Motor neuron (in vitro differentiated cells): ENCODE measurements around the gene GRAMD4. TPM values are rescaled to one million over a fixed set of nuclear protein-coding genes. Genes with fewer than 3 reads are reported as not detected.
A peak's percentile ranks its signal among the peaks of the same experiment; 100 is the strongest.

Experiments
- ATAC-seq, 8 experiments: fragments of 200-7000 bp; cut with Tn5 transposase; replicated peaks in 6 of 8; 2 replicates each; pipeline ENCODE4 v1.8.0; 2021; ENCODE audit warnings: mild to moderate bottlenecking in 8 of 8, moderate library complexity in 8 of 8
- H3K27ac ChIP-seq, 2 donors: fragments of 250-450 bp; sonication (Bioruptor Pico); 2 replicates each; pipeline ENCODE4 v1.9.0; 2021; ENCODE audit warnings: antibody characterized with exemption in 2 of 2, mild to moderate bottlenecking in 2 of 2, moderate library complexity in 1 of 2
- H3K4me1 ChIP-seq, 2 donors: fragments of 250-450 bp; sonication (Bioruptor Pico); replicated peaks in 1 of 2; 2 replicates each; pipeline ENCODE4 v1.6.1; 2021; ENCODE audit warnings: antibody characterized with exemption in 2 of 2, mild to moderate bottlenecking in 2 of 2, moderate library complexity in 1 of 2
- H3K4me3 ChIP-seq, 5 donors: fragments of 250-450 bp; sonication (Bioruptor Pico); 2 replicates each; pipeline ENCODE4 v1.9.0; 2021; ENCODE audit warnings: antibody characterized with exemption in 5 of 5, mild to moderate bottlenecking in 5 of 5, moderate library complexity in 4 of 5
- WGBS, 10 experiments: fragments of 450-650 bp; shearing (Covaris generic); methylation state at CpG; one replicate each; pipeline ENCODE4 v1.0.0; 2022; 5-methylcytosine and 5-hydroxymethylcytosine counted together
- in situ Hi-C, 9 experiments: fragments of 400-800 bp; cut with MboI; loops; one replicate each; pipeline ENCODE4 v1.15.0; 2021; ENCODE audit warnings: low sequenced_read_pairs in 9 of 9, low pct_unique_long_range_greater_than_20kb in 2 of 9; ENCODE audit not compliant: unreplicated experiment in 9 of 9
- total RNA-seq, 8 experiments: library from RNA; unstranded; fragments of 300-600 nt; gene quantifications; 2 replicates each; pipeline versions ENCODE4 v1.2.3 to v1.2.4, GENCODE V29; 2022

GRAMD4 gene
- total RNA-seq, 8 experiments from 2014 or later, result 4.3 to 28.8 (median 20.2) TPM

DNA sequence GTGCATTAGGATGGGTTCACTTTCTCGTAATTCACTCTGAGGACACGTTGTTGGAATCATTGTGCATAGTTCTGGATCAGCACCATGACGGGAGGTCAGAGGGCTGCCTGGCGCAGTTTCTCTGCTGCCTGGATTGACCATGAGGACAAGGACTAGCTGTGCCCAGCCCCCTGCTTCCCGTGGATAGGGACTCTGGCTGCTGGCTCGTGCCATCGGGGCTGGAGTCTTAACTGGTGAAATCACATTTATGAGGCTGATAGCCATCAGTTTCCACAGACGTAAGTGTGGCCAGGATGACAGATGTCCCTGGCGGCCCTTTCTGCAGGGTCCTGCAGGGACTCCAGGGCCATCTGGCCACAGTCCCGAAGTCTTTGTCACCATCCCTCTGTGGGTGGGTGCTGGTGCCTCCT is 24.1 kb upstream of the GRAMD4 start:
- peaks cover 1 to 7% of the 10 kb centered on the region in 2 donors for H3K4me1 ChIP-seq
- H3K27ac ChIP-seq, result no peak overlapping the region
- WGBS, 10 experiments, result 79% methylated on average over 9 of the region's 10 CpGs; no CpG with 5 or more reads in 9 of the 10 experiments
- in situ Hi-C loops, result no loop called here
- no peak overlapping the region for H3K4me3 ChIP-seq
- peak in 5 of 8 experiments; percentile 15 to 56 (median 32) for ATAC-seq

DNA sequence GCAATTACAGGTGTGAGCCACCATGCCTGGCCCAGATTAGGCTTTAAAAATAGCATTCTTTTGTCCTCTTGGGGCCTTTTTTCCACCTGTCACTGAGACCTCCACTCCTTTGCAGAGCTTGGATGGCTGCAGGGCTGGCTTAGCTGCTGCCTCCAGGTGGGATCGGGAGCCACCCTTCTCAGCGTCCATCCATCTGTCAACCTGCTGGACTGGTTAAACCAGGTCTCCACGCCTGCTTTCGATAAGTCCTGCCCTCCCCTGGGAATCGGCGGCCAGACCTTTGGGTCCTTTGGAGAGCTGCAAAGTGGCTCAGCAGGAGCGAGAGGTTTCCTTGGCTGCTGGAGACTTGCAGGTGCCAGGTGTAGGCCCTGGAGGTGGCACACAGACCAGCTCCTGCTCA is 23.4 kb upstream of the GRAMD4 start:
- Histone ChIP-seq H3K4me3 (no peak overlapping the region), H3K27ac (no peak overlapping the region), H3K4me1 (peaks cover 2 to 10% of the 10 kb centered on the region in 2 donors)
- ATAC-seq, result no peak
- WGBS, 10 experiments, result 67 to 100% (median 94%) methylated on average over 1 to 6 of the region's 7 CpGs; no CpG with 5 or more reads in 6 of the 10 experiments
- in situ Hi-C loops, result no loop called here

DNA sequence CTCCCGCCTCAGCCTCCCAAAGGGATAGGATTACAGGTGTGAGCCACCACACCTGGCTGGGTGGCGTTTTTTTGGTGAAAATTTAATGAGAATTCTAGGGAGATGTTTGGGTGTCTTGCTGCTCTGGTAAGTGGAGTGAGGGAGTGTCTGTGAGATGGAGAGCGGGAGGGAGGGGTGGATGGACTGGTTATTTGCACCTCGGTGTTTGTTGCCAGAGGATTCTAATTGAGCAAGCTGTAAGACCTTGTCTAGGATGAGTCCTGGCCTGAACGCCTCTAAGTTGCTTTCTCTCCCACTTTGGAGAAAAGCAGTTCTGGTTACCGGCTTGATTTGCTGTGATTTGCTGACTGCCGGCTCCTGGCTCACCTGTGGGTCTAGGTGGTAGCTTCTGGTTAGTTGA is 22.0 kb upstream of the GRAMD4 start:
- ATAC-seq, result no peak
- H3K27ac ChIP-seq, result no peak overlapping the region
- in situ Hi-C loops, result no loop called here
- peaks cover 2 to 10% of the 10 kb centered on the region in 2 donors for H3K4me1 ChIP-seq
- WGBS, 10 experiments, result 67 to 100% (median 92%) methylated on average over 2 to 3 of the region's 7 CpGs; no CpG with 5 or more reads in 4 of the 10 experiments
- no peak overlapping the region for H3K4me3 ChIP-seq

DNA sequence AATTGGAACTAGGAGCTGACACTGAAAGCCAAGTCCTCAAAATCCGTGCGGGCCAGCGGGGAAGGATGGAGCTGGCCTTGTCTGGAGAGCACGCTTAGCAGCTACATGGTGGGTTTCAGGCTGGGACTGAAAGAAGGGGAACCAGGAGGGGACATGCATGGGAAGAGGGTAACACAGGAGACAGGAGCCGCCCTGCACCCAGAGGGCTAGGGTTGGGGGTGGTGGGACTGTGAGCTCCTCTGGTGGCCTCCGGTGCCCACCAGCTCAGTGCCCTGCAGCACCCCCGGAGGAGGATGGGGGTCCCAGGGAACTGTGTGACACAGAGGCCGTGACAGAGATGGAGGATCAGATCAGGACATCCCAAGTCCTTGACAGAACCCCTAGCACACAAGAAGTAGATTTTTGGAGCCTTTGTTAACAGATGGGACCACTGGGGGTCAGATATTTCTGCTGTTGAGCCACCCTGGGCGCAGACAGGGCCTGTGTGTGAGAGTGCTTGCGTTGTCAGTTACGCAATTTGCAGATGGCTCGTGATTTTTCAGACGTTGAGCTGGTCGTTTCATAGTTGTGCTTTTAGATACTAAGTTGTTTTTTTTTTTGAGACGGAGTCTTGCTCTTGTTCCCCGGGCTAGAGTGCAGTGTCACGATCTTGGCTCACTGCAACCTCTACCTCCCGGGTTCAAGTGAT is 21.3 kb upstream of the GRAMD4 start:
- no peak overlapping the region for H3K4me3 ChIP-seq
- no peak for ATAC-seq
- H3K4me1 ChIP-seq, result peaks cover 2 to 10% of the 10 kb centered on the region in 2 donors
- H3K27ac ChIP-seq, result no peak overlapping the region
- 80 to 100% (median 89%) methylated on average over 1 to 8 of the region's 18 CpGs; no CpG with 5 or more reads in 2 of the 10 experiments for WGBS, 10 experiments
- in situ Hi-C loops, result no loop called here

DNA sequence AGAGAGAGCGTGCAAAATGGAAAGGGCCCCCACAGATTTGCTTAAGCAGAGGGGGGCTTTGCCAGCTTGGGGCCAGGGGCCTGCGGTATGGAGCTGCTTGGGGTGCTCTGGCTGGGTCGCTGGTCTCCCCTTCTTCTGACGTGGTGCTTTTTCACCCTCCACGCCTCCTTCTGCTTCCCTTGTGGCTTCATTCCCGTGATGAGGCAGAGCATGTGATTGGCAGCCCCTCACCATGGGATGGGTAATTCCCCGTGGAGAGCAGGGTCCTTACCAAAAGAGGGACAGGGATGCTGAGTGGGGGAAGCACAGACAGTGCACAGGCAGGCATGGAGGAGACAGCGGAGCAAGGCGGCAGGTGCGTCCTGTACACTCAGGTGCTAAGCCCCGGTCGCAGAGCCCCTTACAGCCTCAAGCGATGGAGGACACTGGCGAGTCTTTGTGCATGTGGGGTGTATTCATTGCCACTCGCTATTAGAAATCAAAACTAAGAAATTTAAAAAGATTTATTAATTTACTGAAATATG is 19.9 kb upstream of the GRAMD4 start:
- no peak overlapping the region for H3K27ac ChIP-seq
- WGBS, 10 experiments, result 40 to 98% (median 88%) methylated on average over 1 to 11 of the region's 15 CpGs; no CpG with 5 or more reads in 4 of the 10 experiments
- no peak overlapping the region for H3K4me3 ChIP-seq
- in situ Hi-C loops, result no loop called here
- no peak for ATAC-seq
- H3K4me1 ChIP-seq, result peaks cover 2 to 10% of the 10 kb centered on the region in 2 donors

DNA sequence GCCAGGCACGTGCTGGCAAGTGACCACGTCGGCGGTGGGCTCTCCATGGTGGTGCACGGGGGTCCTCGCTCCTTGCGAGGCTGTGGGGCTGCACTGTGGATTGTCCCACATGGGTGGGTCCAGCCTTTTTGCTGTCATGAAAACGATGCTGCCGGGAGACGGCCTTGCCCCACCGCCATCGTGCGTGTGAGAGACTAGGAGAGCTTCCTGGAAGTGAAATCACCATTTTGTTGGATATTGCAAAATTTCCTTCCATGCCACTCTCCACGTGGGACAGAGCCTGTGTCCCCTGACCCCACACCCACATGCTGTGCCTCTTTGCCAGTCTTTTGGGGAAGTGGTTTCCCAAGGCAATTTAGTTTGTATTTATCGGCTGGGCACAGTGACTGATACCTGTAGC is 18.2 kb upstream of the GRAMD4 start:
- 74 to 100% (median 96%) methylated on average over 1 to 10 of the region's 15 CpGs; no CpG with 5 or more reads in 3 of the 10 experiments for WGBS, 10 experiments
- Histone ChIP-seq H3K27ac (no peak overlapping the region), H3K4me1 (peaks cover 2 to 7% of the 10 kb centered on the region in 2 donors), H3K4me3 (no peak overlapping the region)
- no peak for ATAC-seq
- in situ Hi-C loops, result no loop called here

DNA sequence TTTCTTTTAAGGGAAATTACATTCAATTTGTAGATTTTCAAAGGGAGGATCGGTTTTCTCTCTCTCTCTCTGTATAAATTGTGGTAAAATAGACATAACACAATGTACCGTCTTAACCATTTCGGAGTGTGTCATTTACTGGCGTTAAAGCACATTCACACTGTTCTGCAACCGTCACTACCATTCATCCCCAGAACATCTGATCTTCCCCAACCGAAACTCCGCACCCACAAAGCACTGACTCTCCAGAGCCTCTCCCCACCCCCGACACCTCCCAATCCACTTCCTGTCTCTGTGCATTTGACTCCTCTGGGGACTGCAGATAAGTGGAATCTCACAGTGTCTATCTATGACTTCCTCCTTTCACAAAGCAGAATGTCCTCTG is 15.9 kb upstream of the GRAMD4 start:
- Histone ChIP-seq H3K27ac (no peak overlapping the region), H3K4me3 (no peak overlapping the region), H3K4me1 (peaks cover 5 to 7% of the 10 kb centered on the region in 2 donors)
- WGBS, 10 experiments, result 12 to 96% (median 85%) methylated on average over 3 to 8 of the region's 8 CpGs; no CpG with 5 or more reads in 1 of the 10 experiments
- in situ Hi-C loops, result no loop called here
- no peak for ATAC-seq

DNA sequence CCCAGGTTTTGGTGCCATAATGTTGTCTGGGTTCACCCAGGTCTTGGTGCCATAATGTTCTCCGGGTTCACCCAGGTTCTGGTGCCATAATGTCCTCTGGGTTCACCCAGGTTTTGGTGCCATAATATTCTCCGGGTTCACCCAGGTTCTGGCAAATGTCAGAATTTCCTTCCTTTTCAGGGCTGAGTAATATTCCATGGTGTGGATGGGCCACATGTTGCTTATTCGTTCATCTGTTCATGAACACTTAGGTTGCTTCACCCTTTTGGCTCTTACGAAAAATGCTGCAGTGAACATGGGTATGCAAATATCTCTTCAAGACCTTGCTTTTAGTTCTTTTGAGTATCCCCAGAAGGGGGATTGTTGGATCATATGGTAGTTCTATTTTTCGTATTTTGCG is 15.1 kb upstream of the GRAMD4 start:
- no peak for ATAC-seq
- WGBS, 10 experiments, result 60 to 100% (median 100%) methylated on average over 1 to 5 of the region's 6 CpGs; no CpG with 5 or more reads in 3 of the 10 experiments
- in situ Hi-C loops, result no loop called here
- H3K4me1 ChIP-seq, result peaks cover 7 to 12% of the 10 kb centered on the region in 2 donors
- H3K27ac ChIP-seq, result no peak overlapping the region
- H3K4me3 ChIP-seq, result no peak overlapping the region

DNA sequence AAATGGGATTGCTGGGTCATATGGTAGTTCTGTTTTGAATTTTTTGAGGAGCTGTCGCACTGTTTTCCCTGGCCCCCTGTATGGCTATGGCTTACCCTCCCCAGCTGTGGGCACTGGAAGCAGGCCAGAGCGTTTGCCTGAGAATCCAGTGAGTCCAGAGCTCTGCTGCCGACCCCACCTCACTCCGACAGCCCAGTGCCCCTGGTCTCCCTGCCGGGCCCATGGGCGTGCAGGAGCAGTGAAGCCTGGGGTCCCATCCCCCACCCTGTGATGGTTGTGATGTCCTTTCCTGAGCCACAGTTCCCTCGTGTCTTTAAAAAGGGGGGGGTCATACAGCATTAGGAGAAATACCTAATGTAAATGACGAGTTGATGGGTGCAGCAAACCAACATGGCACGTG is 13.3 kb upstream of the GRAMD4 start:
- in situ Hi-C loops, result no loop called here
- ATAC-seq, result no peak
- WGBS, 10 experiments, result 28 to 100% (median 63%) methylated on average over 1 to 6 of the region's 9 CpGs; no CpG with 5 or more reads in 4 of the 10 experiments
- Histone ChIP-seq H3K27ac (no peak overlapping the region), H3K4me1 (peaks cover 0 to 13% of the 10 kb centered on the region in 2 donors), H3K4me3 (no peak overlapping the region)

DNA sequence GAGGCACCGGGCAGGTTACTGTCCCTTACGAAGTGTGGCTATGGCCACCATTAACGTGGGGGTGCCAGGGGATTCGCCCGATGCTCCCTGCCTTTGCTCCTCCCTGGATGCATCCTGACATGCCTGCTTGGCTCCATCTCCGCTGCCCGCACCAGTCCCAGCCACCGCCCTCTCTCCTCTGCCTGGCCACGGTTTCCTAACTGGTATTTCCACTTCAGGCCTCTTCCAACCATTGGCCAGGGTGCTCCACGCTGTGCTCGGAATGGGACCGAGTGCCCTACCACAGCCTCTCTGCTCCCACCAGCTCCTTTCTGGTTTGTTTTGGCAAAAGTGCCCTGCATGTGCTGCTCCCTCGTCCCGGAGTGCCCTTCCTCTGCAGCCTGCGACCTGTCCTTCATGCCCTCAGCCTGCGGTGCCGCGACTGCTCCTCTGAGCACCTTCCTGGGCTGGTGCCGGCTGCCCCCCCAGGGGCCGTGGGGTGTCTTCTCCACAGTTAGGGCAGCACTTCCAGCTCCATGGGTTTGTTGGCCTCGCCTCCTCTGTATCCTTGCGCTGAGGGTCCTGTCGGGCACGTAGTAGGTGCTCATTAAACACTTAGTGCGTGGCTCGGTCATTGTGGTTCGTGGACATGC is 12.6 kb upstream of the GRAMD4 start:
- no peak for ATAC-seq
- no peak overlapping the region for H3K27ac ChIP-seq
- no peak overlapping the region for H3K4me3 ChIP-seq
- 73 to 100% (median 90%) methylated on average over 1 to 9 of the region's 27 CpGs; no CpG with 5 or more reads in 3 of the 10 experiments for WGBS, 10 experiments
- H3K4me1 ChIP-seq, result peaks cover under 1 to 17% of the 10 kb centered on the region in 2 donors
- in situ Hi-C loops, result no loop called here

DNA sequence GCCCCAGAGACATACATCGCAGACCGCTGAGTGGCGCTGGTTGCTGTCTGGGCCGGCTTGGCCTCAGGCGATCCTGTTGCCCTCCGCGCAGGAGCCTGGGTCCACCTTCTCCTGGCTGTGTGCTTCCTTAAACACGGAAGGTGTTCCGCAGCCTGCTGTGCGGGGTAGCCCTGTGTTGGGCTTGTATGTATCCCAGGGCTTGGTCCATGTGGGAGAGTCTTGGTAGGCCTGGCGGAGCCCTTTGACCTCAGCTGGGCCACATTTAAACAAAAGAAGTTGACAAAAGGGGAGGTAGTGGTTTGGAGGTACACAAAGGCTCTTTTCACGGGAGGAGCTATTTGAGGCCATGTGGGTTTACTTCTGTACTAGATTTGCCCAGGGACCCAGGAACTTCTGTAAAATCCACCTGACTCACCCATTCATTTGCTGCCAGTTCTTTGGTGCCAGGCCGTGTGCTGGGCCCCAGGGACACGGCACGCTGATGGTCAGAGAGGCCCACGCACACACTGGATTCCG is 11.0 kb upstream of the GRAMD4 start:
- Histone ChIP-seq H3K4me3 (no peak overlapping the region), H3K4me1 (peaks cover 17 to 33% of the 10 kb centered on the region in 2 donors), H3K27ac (no peak overlapping the region)
- no peak for ATAC-seq
- 57 to 100% (median 81%) methylated on average over 1 to 11 of the region's 17 CpGs; no CpG with 5 or more reads in 4 of the 10 experiments for WGBS, 10 experiments
- in situ Hi-C loops, result no loop called here

DNA sequence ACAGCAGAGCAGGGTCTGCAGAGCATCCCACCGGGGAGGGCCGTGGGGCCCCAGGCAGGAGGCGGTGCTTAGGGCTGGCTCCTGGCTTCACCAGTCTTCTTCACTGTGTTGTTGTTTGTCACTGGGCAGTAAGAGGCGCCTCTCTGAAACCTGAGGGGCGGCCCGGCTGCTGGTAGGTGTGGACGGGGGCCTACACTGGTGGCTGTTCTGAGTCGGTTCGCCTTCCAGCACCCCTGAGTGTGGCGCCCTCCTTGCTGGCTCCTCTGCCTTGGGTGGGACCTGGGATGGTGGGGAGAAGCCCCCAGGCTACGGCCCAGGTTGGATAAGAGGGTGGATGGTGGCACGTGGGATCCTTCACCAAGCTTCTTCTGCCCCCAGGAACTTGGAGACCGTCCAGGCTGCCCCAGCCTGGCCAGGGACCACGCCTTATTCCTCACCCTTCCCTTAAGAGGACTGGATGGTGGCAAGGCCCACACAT is 10.4 kb upstream of the GRAMD4 start:
- WGBS, 10 experiments, result 66% methylated on average over 4 of the region's 14 CpGs; no CpG with 5 or more reads in 9 of the 10 experiments
- Histone ChIP-seq H3K27ac (no peak overlapping the region), H3K4me1 (peaks cover 21 to 36% of the 10 kb centered on the region in 2 donors), H3K4me3 (no peak overlapping the region)
- no peak for ATAC-seq
- in situ Hi-C loops, result no loop called here

DNA sequence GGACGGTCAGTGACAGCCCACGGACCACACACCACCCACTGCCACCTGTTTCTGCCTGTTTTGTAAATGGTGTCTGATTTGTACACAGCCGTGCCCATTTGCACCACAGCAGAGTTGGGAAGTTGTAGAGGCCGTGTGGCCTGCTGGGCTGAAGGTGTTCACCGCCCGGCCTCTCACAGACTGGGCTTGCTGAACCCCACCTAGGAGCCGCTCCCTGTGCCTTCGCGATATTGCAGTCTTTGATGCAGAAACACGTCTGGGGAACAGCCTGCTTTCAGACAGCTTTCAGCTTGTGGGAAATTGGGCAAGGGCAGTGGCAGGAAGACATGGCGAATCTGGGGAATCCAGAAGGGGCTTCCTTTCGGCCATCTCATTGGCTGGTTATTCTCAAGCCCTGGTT is 9.8 kb upstream of the GRAMD4 start:
- peaks cover 21 to 36% of the 10 kb centered on the region in 2 donors for H3K4me1 ChIP-seq
- H3K4me3 ChIP-seq, result no peak overlapping the region
- in situ Hi-C loops, result no loop called here
- WGBS, 10 experiments, result 50 to 100% (median 86%) methylated on average over 1 to 7 of the region's 12 CpGs; no CpG with 5 or more reads in 5 of the 10 experiments
- H3K27ac ChIP-seq, result no peak overlapping the region
- no peak for ATAC-seq
